Osteoblast (primary cell): ENCODE measurements around the gene FMN1. TPM values are rescaled to one million over a fixed set of nuclear protein-coding genes. Genes with fewer than 3 reads are reported as not detected.
A peak's percentile ranks its signal among the peaks of the same experiment; 100 is the strongest.

ENCODE experiments used
- DNase-seq: peaks from one replicate; pipeline ENCODE4 v3.0.0; 2011; ENCODE audit warnings: low spot score, mixed read lengths; ENCODE audit not compliant: insufficient read length; ENCODE audit errors: missing footprints
- H2AFZ ChIP-seq: 2 replicates; pipeline ENCODE4 v1.6.0; 2011; ENCODE audit warnings: mild to moderate bottlenecking, low read length
- H3K27ac ChIP-seq: 2 replicates; pipeline ENCODE4 v1.5.1; 2011; ENCODE audit warnings: mild to moderate bottlenecking, low read depth, low read length, moderate library complexity
- H3K27me3 ChIP-seq: 2 replicates; pipeline ENCODE4 v1.6.0; 2012; ENCODE audit warnings: mild to moderate bottlenecking, control low read depth, inconsistent platforms, low read length, moderate library complexity; ENCODE audit not compliant: insufficient read depth
- H3K36me3 ChIP-seq: 2 replicates; pipeline ENCODE4 v1.5.1; 2011; ENCODE audit warnings: mild to moderate bottlenecking, low read length, control low read depth, moderate library complexity; ENCODE audit not compliant: insufficient read depth
- H3K4me1 ChIP-seq: 2 replicates; pipeline ENCODE4 v1.5.1; 2011; ENCODE audit warnings: mild to moderate bottlenecking, low read length, control low read depth, moderate library complexity; ENCODE audit not compliant: insufficient read depth
- H3K4me2 ChIP-seq: 2 replicates; pipeline ENCODE4 v1.6.0; 2011; ENCODE audit warnings: mild to moderate bottlenecking, low read length; ENCODE audit not compliant: insufficient read depth
- H3K4me3 ChIP-seq: fragments of 200-600 bp; sonication (generic); 3 replicates; pipeline ENCODE4 v1.5.1; 2012; ENCODE audit warnings: mild to moderate bottlenecking, low read length, inconsistent platforms; ENCODE audit not compliant: insufficient read depth
- H3K79me2 ChIP-seq: 2 replicates; pipeline ENCODE4 v1.6.0; 2012; ENCODE audit warnings: mild to moderate bottlenecking, low read length, control low read depth, inconsistent platforms; ENCODE audit not compliant: insufficient read depth
- H3K9me3 ChIP-seq: 2 replicates; pipeline ENCODE4 v1.5.1; 2011; ENCODE audit warnings: low read depth, low read length, control low read depth
- H4K20me1 ChIP-seq: 2 replicates; pipeline ENCODE4 v1.6.0; 2012; ENCODE audit warnings: mild to moderate bottlenecking, low read length, control low read depth; ENCODE audit not compliant: insufficient read depth
- CTCF ChIP-seq: IDR thresholded peaks from 2 replicates; pipeline ENCODE4 v1.5.1; 2011; ENCODE audit warnings: mild to moderate bottlenecking, low read depth, low read length, moderate library complexity; ENCODE audit errors: extremely low read depth
- total RNA-seq: library from RNA; depleted of rRNA; stranded (reverse); fragments of >200 nt; gene quantifications from 2 replicates; pipeline ENCODE4 v1.2.3, GENCODE V29; 2012

FMN1 gene
- total RNA-seq, 1 donor, result 9.0 TPM

GRCh38 chr15:32828507-32829186, 365.9 kb downstream of the FMN1 start:
- peak overlapping the region; percentile 12 for H3K4me3 ChIP-seq
- H3K79me2 ChIP-seq, result peaks cover 8% of the 10 kb centered on the region
- H3K36me3 ChIP-seq, result peaks cover 8% of the 10 kb centered on the region
- peaks cover 65% of the 10 kb centered on the region for H3K4me1 ChIP-seq
- TF ChIP-seq CTCF, result no peak
- H2AFZ ChIP-seq, result no peak overlapping the region
- peak; percentile 73 for DNase-seq
- H3K9me3 ChIP-seq, result no peaks in the 10 kb centered on the region
- H3K27ac ChIP-seq, result peak overlapping the region; percentile 95
- peak overlapping the region; percentile 66 for H3K4me2 ChIP-seq
- no peaks in the 10 kb centered on the region for H3K27me3 ChIP-seq
- no peaks in the 10 kb centered on the region for H4K20me1 ChIP-seq

- Histone ChIP-seq H3K27me3 (no peaks in the 10 kb centered on the region), H3K4me2 (no peak overlapping the region), H2AFZ (no peak overlapping the region), H3K27ac (peak overlapping the region; percentile 99), H4K20me1 (no peaks in the 10 kb centered on the region), H3K79me2 (peaks cover 9% of the 10 kb centered on the region), H3K9me3 (no peaks in the 10 kb centered on the region), H3K4me3 (no peak overlapping the region), H3K36me3 (peaks cover 9% of the 10 kb centered on the region), H3K4me1 (peaks cover 56% of the 10 kb centered on the region)
- DNase-seq, result no peak
- TF ChIP-seq CTCF, result no peak
Measured at GRCh38 chr15:32826685-32827084, 367.8 kb downstream of the FMN1 start.

- H3K4me3 ChIP-seq, result peak overlapping the region; percentile 34
Measured at GRCh38 chr15:32825219-32825618, 369.3 kb downstream of the FMN1 start.

More at GRCh38 chr15:32825219-32825618, 369.3 kb downstream of the FMN1 start:
- Histone ChIP-seq H3K4me1 (peaks cover 50% of the 10 kb centered on the region), H3K79me2 (peaks cover 9% of the 10 kb centered on the region), H3K36me3 (peaks cover 9% of the 10 kb centered on the region), H3K27ac (peak overlapping the region; percentile 99), H3K27me3 (no peaks in the 10 kb centered on the region), H4K20me1 (no peaks in the 10 kb centered on the region), H2AFZ (peak overlapping the region; percentile 8), H3K9me3 (no peaks in the 10 kb centered on the region), H3K4me2 (peak overlapping the region; percentile 74)
- TF ChIP-seq CTCF, result no peak
- DNase-seq, result peak; percentile 59
